ENCODE results near the gene CWC25. TPM values are rescaled to one million over a fixed set of nuclear protein-coding genes. Genes with fewer than 3 reads are reported as not detected.
A peak's percentile ranks its signal among the peaks of the same experiment; 100 is the strongest.

Gene CWC25
- polyA plus RNA-seq, 2 donors: 15.2 to 21.0 TPM

DNA sequence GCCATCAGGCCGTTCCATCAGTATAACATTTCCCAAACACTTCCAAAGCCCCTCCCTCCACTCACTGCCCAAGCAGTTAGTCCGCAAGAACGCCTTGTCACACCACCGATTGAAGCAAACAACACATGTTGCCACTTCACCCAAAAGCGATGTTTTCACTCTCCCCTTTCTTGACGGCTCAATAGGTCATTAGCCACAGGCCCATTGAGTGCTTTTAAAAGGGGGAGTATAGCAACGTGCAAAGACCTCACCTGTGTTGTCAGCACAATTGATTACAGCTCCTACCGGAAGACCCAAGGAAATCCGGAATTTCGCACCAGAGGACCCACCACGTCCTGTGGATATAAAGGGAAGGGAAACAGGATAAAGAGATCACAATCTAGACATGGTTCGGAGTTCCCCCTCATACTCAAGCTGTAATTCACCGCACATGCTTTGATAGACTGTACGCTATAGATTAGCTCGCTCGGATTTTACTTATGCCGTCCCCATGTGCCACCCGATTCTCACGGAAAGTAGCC, 27.7 kb upstream of the CWC25 start:
- 1% methylated on average over 19 of the region's 19 CpGs for WGBS, 2 donors
- Histone ChIP-seq H3K27ac (ENCODE audit: low read depth in 2 of 2, low read length in 1 of 2) (peak overlapping the region; percentile 97 to 98), H3K9me3 (ENCODE audit: control insufficient read depth in 2 of 2, insufficient read depth in 1 of 2, low read depth in 1 of 2, low read length in 1 of 2) (no peaks in the 10 kb centered on the region), H3K36me3 (ENCODE audit: control insufficient read depth in 2 of 2, insufficient read depth in 2 of 2, low read length in 1 of 2) (peaks cover 5 to 12% of the 10 kb centered on the region in 2 donors), H3K4me1 (ENCODE audit: control insufficient read depth in 2 of 2, insufficient read depth in 2 of 2, low read length in 1 of 2) (no peaks in the 10 kb centered on the region), H3K27me3 (ENCODE audit: control insufficient read depth in 1 of 2, insufficient read depth in 2 of 2, low read length in 2 of 2) (no peaks in the 10 kb centered on the region), H3K4me3 (ENCODE audit: low read depth in 1 of 2, low read length in 2 of 2) (peak overlapping the region; percentile 68 to 74)

DNA sequence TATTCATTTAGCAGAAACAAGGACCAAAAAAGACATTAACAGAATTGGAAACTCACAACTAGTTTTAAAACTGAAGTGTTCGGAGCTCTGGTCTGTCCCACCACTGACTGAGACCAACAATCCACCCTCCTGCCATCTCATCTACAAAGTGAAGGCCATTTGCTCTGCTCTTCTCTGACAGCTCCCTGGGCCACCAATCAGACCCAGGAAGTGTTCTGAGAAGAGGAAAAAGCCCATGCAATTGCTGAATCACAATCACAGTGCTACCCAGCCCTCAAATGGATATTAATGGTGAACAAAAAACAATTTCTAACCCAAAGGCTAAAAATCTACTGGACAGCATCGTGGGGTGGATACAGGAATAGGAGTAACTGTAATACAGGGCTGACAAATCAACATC, 26.3 kb upstream of the CWC25 start:
- no peak overlapping the region for H3K27ac ChIP-seq (ENCODE audit: low read depth in 2 of 2, low read length in 1 of 2)
- no peaks in the 10 kb centered on the region for H3K27me3 ChIP-seq (ENCODE audit: control insufficient read depth in 1 of 2, insufficient read depth in 2 of 2, low read length in 2 of 2)
- no peaks in the 10 kb centered on the region for H3K4me1 ChIP-seq (ENCODE audit: control insufficient read depth in 2 of 2, insufficient read depth in 2 of 2, low read length in 1 of 2)
- no peaks in the 10 kb centered on the region for H3K9me3 ChIP-seq (ENCODE audit: control insufficient read depth in 2 of 2, insufficient read depth in 1 of 2, low read depth in 1 of 2, low read length in 1 of 2)
- H3K36me3 ChIP-seq (ENCODE audit: control insufficient read depth in 2 of 2, insufficient read depth in 2 of 2, low read length in 1 of 2): peaks cover 5 to 14% of the 10 kb centered on the region in 2 donors
- peak overlapping the region in 1 of 2 donors; percentile 74 for H3K4me3 ChIP-seq (ENCODE audit: low read depth in 1 of 2, low read length in 2 of 2)
- 38 to 40% methylated on average over 2 of the region's 2 CpGs for WGBS, 2 donors

DNA sequence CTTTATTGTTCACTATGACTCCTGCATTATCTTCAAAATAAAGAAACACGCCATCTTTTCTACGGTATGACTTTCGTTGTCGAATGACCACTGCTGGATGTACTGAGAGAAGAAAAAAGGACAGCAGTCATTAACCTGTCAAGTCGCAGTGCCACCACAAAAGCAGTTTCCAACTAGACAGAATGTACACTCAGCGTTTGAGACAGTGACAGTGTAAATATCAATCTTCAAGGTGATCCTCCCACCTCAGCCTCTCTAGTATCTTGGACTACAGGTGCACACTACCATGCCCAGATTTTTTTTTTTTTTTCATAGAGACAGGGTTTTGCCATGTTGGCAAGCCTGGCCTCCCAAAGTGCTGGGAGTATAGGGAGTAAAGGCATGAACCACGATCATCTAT, 25.3 kb upstream of the CWC25 start:
- Histone ChIP-seq H3K4me1 (ENCODE audit: control insufficient read depth in 2 of 2, insufficient read depth in 2 of 2, low read length in 1 of 2) (no peaks in the 10 kb centered on the region), H3K27ac (ENCODE audit: low read depth in 2 of 2, low read length in 1 of 2) (no peak overlapping the region), H3K27me3 (ENCODE audit: control insufficient read depth in 1 of 2, insufficient read depth in 2 of 2, low read length in 2 of 2) (no peaks in the 10 kb centered on the region), H3K4me3 (ENCODE audit: low read depth in 1 of 2, low read length in 2 of 2) (peak overlapping the region in 1 of 2 donors; percentile 74), H3K36me3 (ENCODE audit: control insufficient read depth in 2 of 2, insufficient read depth in 2 of 2, low read length in 1 of 2) (peaks cover 5 to 14% of the 10 kb centered on the region in 2 donors), H3K9me3 (ENCODE audit: control insufficient read depth in 2 of 2, insufficient read depth in 1 of 2, low read depth in 1 of 2, low read length in 1 of 2) (no peaks in the 10 kb centered on the region)
- WGBS, 2 donors: 70 to 76% methylated on average over 7 of the region's 7 CpGs

DNA sequence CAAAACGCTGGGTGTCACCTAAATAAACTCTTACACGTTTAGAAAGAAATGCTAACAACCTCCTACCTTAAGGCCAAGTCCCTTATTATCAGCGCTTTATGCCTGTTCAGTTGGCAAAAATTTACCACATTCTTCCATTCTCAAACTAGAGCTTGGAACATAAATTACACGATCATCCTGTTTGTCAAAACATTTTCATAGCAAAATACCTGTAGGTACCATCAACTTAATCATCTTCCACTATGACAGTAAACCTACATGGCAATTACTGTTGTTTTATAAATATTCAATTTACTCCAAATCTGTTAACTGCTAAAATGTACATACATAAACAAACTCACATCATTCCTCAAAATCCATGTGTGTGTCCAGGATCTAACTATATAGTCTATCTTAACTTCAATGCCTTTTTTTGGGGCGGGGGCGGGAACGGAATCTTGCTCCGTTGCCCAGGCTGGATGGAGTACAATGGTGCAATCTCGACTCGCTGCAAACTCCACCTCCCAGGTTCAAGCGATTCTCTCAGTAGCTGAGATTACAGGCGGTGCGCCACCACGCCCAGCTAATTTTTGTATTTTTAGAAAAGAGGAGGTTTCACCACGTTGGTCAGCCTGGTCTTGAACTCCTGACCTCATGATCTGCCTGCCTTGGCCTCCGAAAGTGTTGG, 24.0 kb upstream of the CWC25 start:
- H3K9me3 ChIP-seq (ENCODE audit: control insufficient read depth in 2 of 2, insufficient read depth in 1 of 2, low read depth in 1 of 2, low read length in 1 of 2): no peaks in the 10 kb centered on the region
- peaks cover 5 to 14% of the 10 kb centered on the region in 2 donors for H3K36me3 ChIP-seq (ENCODE audit: control insufficient read depth in 2 of 2, insufficient read depth in 2 of 2, low read length in 1 of 2)
- H3K27ac ChIP-seq (ENCODE audit: low read depth in 2 of 2, low read length in 1 of 2): no peak overlapping the region
- H3K4me1 ChIP-seq (ENCODE audit: control insufficient read depth in 2 of 2, insufficient read depth in 2 of 2, low read length in 1 of 2): no peaks in the 10 kb centered on the region
- no peaks in the 10 kb centered on the region for H3K27me3 ChIP-seq (ENCODE audit: control insufficient read depth in 1 of 2, insufficient read depth in 2 of 2, low read length in 2 of 2)
- 79 to 80% methylated on average over 16 of the region's 16 CpGs for WGBS, 2 donors
- H3K4me3 ChIP-seq (ENCODE audit: low read depth in 1 of 2, low read length in 2 of 2): no peak overlapping the region

DNA sequence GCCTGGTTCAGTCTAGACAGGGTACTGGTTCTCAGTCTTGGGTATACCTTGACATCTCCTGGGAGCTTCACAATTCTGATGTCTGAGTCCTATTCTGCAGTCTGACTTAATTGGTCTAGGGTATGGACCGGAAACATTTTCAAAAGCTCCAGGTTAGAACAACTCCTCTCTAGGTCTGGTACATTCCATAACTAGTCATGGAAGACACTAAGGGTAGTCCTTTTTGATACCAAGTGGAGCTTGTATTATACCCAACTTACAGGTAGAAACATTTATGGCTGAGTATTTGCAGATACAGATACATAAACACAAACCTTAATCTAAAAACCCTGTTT, 23.4 kb upstream of the CWC25 start:
- Histone ChIP-seq H3K4me1 (ENCODE audit: control insufficient read depth in 2 of 2, insufficient read depth in 2 of 2, low read length in 1 of 2) (no peaks in the 10 kb centered on the region), H3K27ac (ENCODE audit: low read depth in 2 of 2, low read length in 1 of 2) (no peak overlapping the region), H3K4me3 (ENCODE audit: low read depth in 1 of 2, low read length in 2 of 2) (no peak overlapping the region), H3K27me3 (ENCODE audit: control insufficient read depth in 1 of 2, insufficient read depth in 2 of 2, low read length in 2 of 2) (no peaks in the 10 kb centered on the region), H3K9me3 (ENCODE audit: control insufficient read depth in 2 of 2, insufficient read depth in 1 of 2, low read depth in 1 of 2, low read length in 1 of 2) (no peaks in the 10 kb centered on the region), H3K36me3 (ENCODE audit: control insufficient read depth in 2 of 2, insufficient read depth in 2 of 2, low read length in 1 of 2) (peaks cover 5 to 14% of the 10 kb centered on the region in 2 donors)
- 94 to 97% methylated on average over 1 of the region's 1 CpG for WGBS, 2 donors

DNA sequence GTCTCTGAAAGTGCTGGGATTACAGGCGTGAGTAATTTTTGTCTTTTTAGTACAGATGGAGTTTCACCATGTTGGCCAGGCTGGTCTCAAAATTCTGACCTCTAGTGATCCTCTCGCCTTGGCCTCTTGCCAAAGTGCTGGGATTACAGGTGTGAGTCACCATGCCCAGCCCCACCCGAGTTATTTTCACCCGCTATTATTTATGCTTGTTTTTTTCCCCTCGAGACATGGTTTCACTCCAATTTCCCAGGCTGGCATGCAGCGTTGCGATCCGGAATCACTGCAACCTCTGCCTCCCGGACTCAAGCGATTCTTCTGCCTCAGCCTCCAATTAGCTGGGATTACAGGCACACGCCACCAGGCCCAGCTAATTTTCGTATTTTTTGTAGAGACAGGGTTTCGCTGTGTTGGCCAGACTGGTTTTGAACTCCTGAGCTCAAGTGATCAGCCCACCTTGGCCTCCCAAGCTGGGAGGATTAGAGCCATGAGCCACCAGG, 19.2 kb upstream of the CWC25 start:
- 49% methylated on average over 13 of the region's 13 CpGs for WGBS, 2 donors
- H3K27ac ChIP-seq (ENCODE audit: low read depth in 2 of 2, low read length in 1 of 2): peak overlapping the region in 1 of 2 donors; percentile 6
- H3K4me1 ChIP-seq (ENCODE audit: control insufficient read depth in 2 of 2, insufficient read depth in 2 of 2, low read length in 1 of 2): no peaks in the 10 kb centered on the region

DNA sequence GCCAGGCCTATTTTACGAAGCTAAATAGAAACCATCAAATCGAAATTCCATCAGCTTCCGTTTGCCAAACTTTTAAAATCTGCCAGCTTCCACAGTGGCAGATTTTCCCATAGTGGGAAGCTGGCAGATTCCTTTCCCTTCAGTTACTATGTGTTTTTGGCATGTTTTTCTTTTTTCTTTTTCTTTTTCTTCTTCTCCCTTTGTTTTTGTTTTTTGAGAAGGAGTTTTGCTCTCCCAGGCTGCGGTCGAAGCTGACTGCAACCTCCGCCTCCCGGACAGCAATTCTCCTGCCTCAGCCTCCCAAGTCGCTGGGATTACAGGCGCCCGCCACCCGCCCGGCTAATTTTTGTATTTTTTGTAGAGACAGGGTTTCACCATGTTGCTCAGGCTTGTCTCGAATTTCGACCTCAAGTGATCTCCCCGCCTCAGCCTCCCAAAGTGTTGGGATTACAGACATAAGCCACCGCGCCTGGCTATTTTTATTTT, 684 bp upstream of the CWC25 start:
- peaks cover 0 to 9% of the 10 kb centered on the region in 2 donors for H3K4me1 ChIP-seq (ENCODE audit: control insufficient read depth in 2 of 2, insufficient read depth in 2 of 2, low read length in 1 of 2)
- 90 to 92% methylated on average over 17 of the region's 17 CpGs for WGBS, 2 donors
- no peaks in the 10 kb centered on the region for H3K27me3 ChIP-seq (ENCODE audit: control insufficient read depth in 1 of 2, insufficient read depth in 2 of 2, low read length in 2 of 2)
- H3K36me3 ChIP-seq (ENCODE audit: control insufficient read depth in 2 of 2, insufficient read depth in 2 of 2, low read length in 1 of 2): peaks cover 1 to 6% of the 10 kb centered on the region in 2 donors
- peak overlapping the region; percentile 89 to 98 for H3K4me3 ChIP-seq (ENCODE audit: low read depth in 1 of 2, low read length in 2 of 2)
- peak overlapping the region; percentile 98 to 99 for H3K27ac ChIP-seq (ENCODE audit: low read depth in 2 of 2, low read length in 1 of 2)
- H3K9me3 ChIP-seq (ENCODE audit: control insufficient read depth in 2 of 2, insufficient read depth in 1 of 2, low read depth in 1 of 2, low read length in 1 of 2): no peaks in the 10 kb centered on the region

More for the DNA sequence above, 19.2 kb upstream of the CWC25 start:
- Histone ChIP-seq H3K9me3 (ENCODE audit: control insufficient read depth in 2 of 2, insufficient read depth in 1 of 2, low read depth in 1 of 2, low read length in 1 of 2) (no peaks in the 10 kb centered on the region), H3K4me3 (ENCODE audit: low read depth in 1 of 2, low read length in 2 of 2) (no peak overlapping the region), H3K36me3 (ENCODE audit: control insufficient read depth in 2 of 2, insufficient read depth in 2 of 2, low read length in 1 of 2) (peaks cover 0 to 4% of the 10 kb centered on the region in 2 donors), H3K27me3 (ENCODE audit: control insufficient read depth in 1 of 2, insufficient read depth in 2 of 2, low read length in 2 of 2) (no peaks in the 10 kb centered on the region)

DNA sequence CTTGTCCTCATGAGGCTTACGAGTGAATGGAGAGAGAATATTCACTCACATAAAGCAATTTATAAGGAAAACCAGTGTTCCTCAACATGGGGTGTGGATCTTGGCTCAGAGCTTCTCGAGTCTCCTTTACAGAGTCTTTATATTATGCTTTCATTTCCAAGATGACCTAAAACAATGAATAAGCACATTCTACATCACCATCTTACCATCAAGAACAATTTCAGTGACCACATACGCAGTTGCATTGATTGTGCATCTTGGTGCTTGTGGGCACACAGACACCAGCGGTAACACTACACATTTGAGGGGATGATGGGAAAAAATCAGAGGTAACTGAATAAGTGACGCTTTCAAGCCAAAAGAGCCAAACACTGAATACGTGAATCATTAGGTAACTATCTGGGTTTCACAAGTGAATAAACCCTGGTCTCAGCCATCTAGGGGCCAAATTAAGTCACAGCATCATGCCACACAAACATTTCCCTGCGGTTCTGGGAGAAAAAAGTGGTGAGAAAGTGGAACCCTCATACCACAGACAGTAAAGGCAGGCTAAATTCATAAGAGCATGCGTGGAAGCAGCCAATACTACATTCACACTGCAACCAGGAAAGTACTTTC, 9.4 kb downstream of the CWC25 start:
- Histone ChIP-seq H3K4me1 (ENCODE audit: control insufficient read depth in 2 of 2, insufficient read depth in 2 of 2, low read length in 1 of 2) (no peaks in the 10 kb centered on the region), H3K36me3 (ENCODE audit: control insufficient read depth in 2 of 2, insufficient read depth in 2 of 2, low read length in 1 of 2) (peaks cover 9 to 25% of the 10 kb centered on the region in 2 donors), H3K27ac (ENCODE audit: low read depth in 2 of 2, low read length in 1 of 2) (no peak overlapping the region), H3K9me3 (ENCODE audit: control insufficient read depth in 2 of 2, insufficient read depth in 1 of 2, low read depth in 1 of 2, low read length in 1 of 2) (no peaks in the 10 kb centered on the region), H3K27me3 (ENCODE audit: control insufficient read depth in 1 of 2, insufficient read depth in 2 of 2, low read length in 2 of 2) (no peaks in the 10 kb centered on the region), H3K4me3 (ENCODE audit: low read depth in 1 of 2, low read length in 2 of 2) (no peak overlapping the region)
- 73 to 77% methylated on average over 8 of the region's 8 CpGs for WGBS, 2 donors

DNA sequence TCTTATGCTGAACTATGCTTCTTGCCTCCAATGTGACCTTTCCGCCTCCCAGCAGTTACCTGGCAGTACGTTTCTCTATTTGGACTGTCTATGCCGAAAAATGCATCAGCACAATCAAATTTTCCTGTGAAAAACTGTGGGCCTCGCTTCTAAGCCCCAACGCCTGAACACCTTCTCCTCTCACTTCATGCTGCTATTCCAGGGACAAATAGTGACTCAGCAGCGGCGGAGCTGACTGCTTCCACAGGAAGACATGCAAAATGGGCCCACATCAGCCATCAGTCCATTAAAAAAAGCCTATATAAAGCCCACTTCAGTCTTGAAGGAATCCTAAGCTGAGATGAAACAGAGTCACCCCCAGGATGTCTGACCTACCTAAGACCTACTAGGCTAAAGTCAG, 15.3 kb downstream of the CWC25 start:
- no peaks in the 10 kb centered on the region for H3K4me1 ChIP-seq (ENCODE audit: control insufficient read depth in 2 of 2, insufficient read depth in 2 of 2, low read length in 1 of 2)
- 94 to 95% methylated on average over 7 of the region's 7 CpGs for WGBS, 2 donors

More for the DNA sequence above, 15.3 kb downstream of the CWC25 start:
- H3K36me3 ChIP-seq (ENCODE audit: control insufficient read depth in 2 of 2, insufficient read depth in 2 of 2, low read length in 1 of 2): peaks cover 20 to 34% of the 10 kb centered on the region in 2 donors
- no peaks in the 10 kb centered on the region for H3K9me3 ChIP-seq (ENCODE audit: control insufficient read depth in 2 of 2, insufficient read depth in 1 of 2, low read depth in 1 of 2, low read length in 1 of 2)
- no peak overlapping the region for H3K27ac ChIP-seq (ENCODE audit: low read depth in 2 of 2, low read length in 1 of 2)
- no peaks in the 10 kb centered on the region for H3K27me3 ChIP-seq (ENCODE audit: control insufficient read depth in 1 of 2, insufficient read depth in 2 of 2, low read length in 2 of 2)
- no peak overlapping the region for H3K4me3 ChIP-seq (ENCODE audit: low read depth in 1 of 2, low read length in 2 of 2)
